Trophoblast cell (in vitro differentiated cells and primary cell): Measurements from ENCODE around the gene HPSE2.

Experiments used
- DNase-seq, 2 donors: peaks; one replicate each; pipeline ENCODE4 v3.0.0-alpha.2; 2016
- H2AFZ ChIP-seq: 2 replicates; pipeline ENCODE4 v1.6.1; 2013; ENCODE audit warnings: low read length, moderate library complexity, mild to moderate bottlenecking; ENCODE audit not compliant: insufficient read depth, poor library complexity
- H2AK5ac ChIP-seq: 2 replicates; pipeline ENCODE4 v1.6.1; 2013; ENCODE audit warnings: mild to moderate bottlenecking, low read length
- H2BK120ac ChIP-seq: 2 replicates; pipeline ENCODE4 v1.6.1; 2013; ENCODE audit warnings: low read length, mild to moderate bottlenecking, moderate library complexity; ENCODE audit not compliant: insufficient read depth, poor library complexity
- H2BK12ac ChIP-seq: 2 replicates; pipeline ENCODE4 v1.6.1; 2013; ENCODE audit warnings: mild to moderate bottlenecking, low read length, moderate library complexity
- H2BK5ac ChIP-seq: 2 replicates; pipeline ENCODE4 v1.6.1; 2013; ENCODE audit warnings: low read length, low read depth, moderate library complexity, mild to moderate bottlenecking; ENCODE audit not compliant: poor library complexity
- H3K14ac ChIP-seq: 2 replicates; pipeline ENCODE4 v1.6.1; 2013; ENCODE audit warnings: mild to moderate bottlenecking, low read length
- H3K18ac ChIP-seq: 2 replicates; pipeline ENCODE4 v1.6.1; 2013; ENCODE audit warnings: mild to moderate bottlenecking, low read length
- H3K23ac ChIP-seq: 2 replicates; pipeline ENCODE4 v1.6.1; 2013; ENCODE audit warnings: low read length
- H3K27ac ChIP-seq: 2 replicates; pipeline ENCODE4 v1.5.1; 2013; ENCODE audit warnings: low read depth, mild to moderate bottlenecking, inconsistent platforms, low read length, moderate library complexity
- H3K27me3 ChIP-seq: 2 replicates; pipeline ENCODE4 v1.6.1; 2013; ENCODE audit warnings: inconsistent platforms, mild to moderate bottlenecking, low read length, moderate library complexity; ENCODE audit not compliant: insufficient read depth
- H3K36me3 ChIP-seq, 2 experiments: 1 replicate in 1 of 2; 2 replicates in 1 of 2; pipeline ENCODE4 v1.6.1; 2013; ENCODE audit warnings: low read length in 2 of 2, mild to moderate bottlenecking in 2 of 2, moderate library complexity in 1 of 2; ENCODE audit not compliant: insufficient read depth in 2 of 2, control insufficient read depth in 1 of 2
- H3K4ac ChIP-seq: 2 replicates; pipeline ENCODE4 v1.6.1; 2013; ENCODE audit warnings: low read depth, mild to moderate bottlenecking, low read length, moderate library complexity
- H3K4me1 ChIP-seq, 2 experiments: 1 replicate in 1 of 2; 2 replicates in 1 of 2; pipeline ENCODE4 v1.6.1; 2013; ENCODE audit warnings: low read length in 2 of 2, mild to moderate bottlenecking in 2 of 2, moderate library complexity in 1 of 2; ENCODE audit not compliant: insufficient read depth in 2 of 2, control insufficient read depth in 1 of 2
- H3K4me2 ChIP-seq: 2 replicates; pipeline ENCODE4 v1.6.1; 2013; ENCODE audit warnings: inconsistent platforms, mild to moderate bottlenecking, low read length, moderate library complexity
- H3K4me3 ChIP-seq: 2 replicates; pipeline ENCODE4 v1.5.1; 2013; ENCODE audit warnings: mild to moderate bottlenecking, low read depth, low read length, inconsistent platforms
- H3K79me1 ChIP-seq: one replicate; pipeline ENCODE4 v1.6.1; 2013; ENCODE audit warnings: low read length
- H3K79me2 ChIP-seq: 2 replicates; pipeline ENCODE4 v1.6.1; 2013; ENCODE audit warnings: low read length, mild to moderate bottlenecking; ENCODE audit not compliant: control insufficient read depth, insufficient read depth, poor library complexity
- H3K9ac ChIP-seq: 2 replicates; pipeline ENCODE4 v1.6.1; 2013; ENCODE audit warnings: mild to moderate bottlenecking, low read length
- H3K9me3 ChIP-seq: 2 replicates; pipeline ENCODE4 v1.6.1; 2013; ENCODE audit warnings: low read depth, mild to moderate bottlenecking, control low read depth, inconsistent platforms, low read length; ENCODE audit not compliant: insufficient read depth
- H4K12ac ChIP-seq: 2 replicates; pipeline ENCODE4 v1.6.1; 2013; ENCODE audit warnings: low read depth, mild to moderate bottlenecking, low read length, moderate library complexity
- H4K8ac ChIP-seq: 2 replicates; pipeline ENCODE4 v1.6.1; 2013; ENCODE audit warnings: low read depth, mild to moderate bottlenecking, low read length, moderate library complexity
- H4K91ac ChIP-seq: one replicate; pipeline ENCODE4 v1.6.1; 2013; ENCODE audit warnings: low read depth, mild to moderate bottlenecking, low read length, moderate library complexity
- WGBS: extraction: QIAGEN DNeasy Blood & Tissue Kit; methylation state at CpG from one replicate; pipeline ENCODE4 v1.1.7; 2013; ENCODE audit warnings: missing lambda C conversion rate; ENCODE audit not compliant: insufficient read length, insufficient coverage; ENCODE audit errors: extremely low coverage; 5-methylcytosine and 5-hydroxymethylcytosine counted together

The HPSE2 gene

GRCh38 chr10:98567391-98568133 is 668.1 kb downstream of the HPSE2 start:
- Histone ChIP-seq H2BK120ac (no peak overlapping the region), H2AFZ (no peak overlapping the region)
- WGBS: no CpG with 5 or more reads among the region's 4 CpGs

GRCh38 chr10:98563811-98564210 is 671.8 kb downstream of the HPSE2 start:
- Histone ChIP-seq H2AK5ac (no peak overlapping the region), H2AFZ (no peak overlapping the region), H4K8ac (no peak overlapping the region), H3K18ac (no peak overlapping the region), H2BK12ac (no peak overlapping the region), H3K79me2 (no peaks in the 10 kb centered on the region), H2BK120ac (no peak overlapping the region), H3K4me1 (peaks cover 2% of the 10 kb centered on the region in 2 experiments), H3K9me3 (no peaks in the 10 kb centered on the region), H3K27ac (peak overlapping the region; percentile 73), H3K4me2 (peak overlapping the region; percentile 22), H3K79me1 (peaks cover 2% of the 10 kb centered on the region), H4K91ac (no peak overlapping the region), H2BK5ac (no peak overlapping the region), H3K9ac (no peak overlapping the region), H4K12ac (no peak overlapping the region), H3K27me3 (no peaks in the 10 kb centered on the region), H3K23ac (no peak overlapping the region), H3K4me3 (no peak overlapping the region), H3K36me3 (no peaks in the 10 kb centered on the region), H3K4ac (no peak overlapping the region), H3K14ac (no peak overlapping the region)
- DNase-seq: no peak
- no CpG with 5 or more reads among the region's 2 CpGs for WGBS

More at GRCh38 chr10:98567391-98568133, 668.1 kb downstream of the HPSE2 start:
- no peak overlapping the region for H4K8ac ChIP-seq
- H4K91ac ChIP-seq: no peak overlapping the region
- H3K4me1 ChIP-seq: peaks cover 2% of the 10 kb centered on the region in 2 experiments
- H2BK5ac ChIP-seq: no peak overlapping the region
- no peak overlapping the region for H3K9ac ChIP-seq
- no peak overlapping the region for H4K12ac ChIP-seq
- no peaks in the 10 kb centered on the region for H3K9me3 ChIP-seq
- no peak overlapping the region for H3K23ac ChIP-seq
- no peak overlapping the region for H3K4me3 ChIP-seq
- H3K4me2 ChIP-seq: no peak overlapping the region
- no peaks in the 10 kb centered on the region for H3K27me3 ChIP-seq
- no peaks in the 10 kb centered on the region for H3K36me3 ChIP-seq
- H2AK5ac ChIP-seq: no peak overlapping the region
- H3K14ac ChIP-seq: no peak overlapping the region
- H2BK12ac ChIP-seq: no peak overlapping the region
- DNase-seq: no peak
- H3K4ac ChIP-seq: no peak overlapping the region
- no peaks in the 10 kb centered on the region for H3K79me2 ChIP-seq
- no peak overlapping the region for H3K18ac ChIP-seq
- H3K79me1 ChIP-seq: peaks cover 2% of the 10 kb centered on the region
- no peak overlapping the region for H3K27ac ChIP-seq

GRCh38 chr10:98560565-98560964 is 675.1 kb downstream of the HPSE2 start:
- H3K4me2 ChIP-seq: no peak overlapping the region
- no peak overlapping the region for H3K4me3 ChIP-seq
- no peaks in the 10 kb centered on the region for H3K4me1 ChIP-seq
- H2AK5ac ChIP-seq: no peak overlapping the region
- H2BK12ac ChIP-seq: peak overlapping the region; percentile 52
- H3K4ac ChIP-seq: no peak overlapping the region
- H2BK5ac ChIP-seq: no peak overlapping the region
- H2BK120ac ChIP-seq: no peak overlapping the region
- no peak overlapping the region for H4K12ac ChIP-seq
- H4K91ac ChIP-seq: no peak overlapping the region
- H3K36me3 ChIP-seq: no peaks in the 10 kb centered on the region
- H3K18ac ChIP-seq: no peak overlapping the region
- no peak overlapping the region for H4K8ac ChIP-seq
- no peak overlapping the region for H3K9ac ChIP-seq
- no CpG with 5 or more reads among the region's 2 CpGs for WGBS
- H2AFZ ChIP-seq: no peak overlapping the region
- DNase-seq: peak in 1 of 2 donors; percentile 41
- H3K79me2 ChIP-seq: no peaks in the 10 kb centered on the region
- H3K27me3 ChIP-seq: no peaks in the 10 kb centered on the region
- H3K14ac ChIP-seq: no peak overlapping the region
- H3K79me1 ChIP-seq: no peaks in the 10 kb centered on the region
- no peaks in the 10 kb centered on the region for H3K9me3 ChIP-seq
- H3K27ac ChIP-seq: no peak overlapping the region
- H3K23ac ChIP-seq: no peak overlapping the region

DNA sequence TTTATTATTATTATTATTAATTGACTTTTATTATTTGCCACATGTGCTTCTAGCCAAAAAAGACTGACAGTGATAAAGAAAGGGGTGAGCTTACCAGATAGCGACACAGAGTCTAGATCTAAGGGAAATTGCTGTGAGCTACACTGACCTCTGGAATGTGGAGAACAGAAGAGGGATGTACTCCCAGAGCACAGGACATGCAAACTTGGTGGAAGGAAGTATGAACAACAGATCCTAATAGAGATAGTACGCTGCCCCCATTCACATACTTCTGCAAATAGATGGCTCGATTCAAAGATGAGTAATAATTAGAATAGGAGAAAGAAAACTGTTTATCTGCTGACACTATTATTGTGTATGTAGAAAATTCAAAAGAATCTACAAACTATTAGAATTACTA is 679.6 kb downstream of the HPSE2 start:
- Histone ChIP-seq H2AK5ac (no peak overlapping the region), H4K91ac (no peak overlapping the region), H3K79me2 (no peaks in the 10 kb centered on the region), H3K23ac (no peak overlapping the region), H3K27ac (no peak overlapping the region), H3K9ac (no peak overlapping the region), H2AFZ (no peak overlapping the region), H3K79me1 (no peaks in the 10 kb centered on the region), H3K18ac (no peak overlapping the region), H3K36me3 (no peaks in the 10 kb centered on the region), H4K12ac (no peak overlapping the region), H3K4me1 (no peaks in the 10 kb centered on the region), H4K8ac (no peak overlapping the region), H3K4me2 (no peak overlapping the region), H3K4me3 (no peak overlapping the region), H2BK120ac (no peak overlapping the region), H2BK12ac (no peak overlapping the region), H3K27me3 (no peaks in the 10 kb centered on the region), H3K9me3 (no peaks in the 10 kb centered on the region), H3K14ac (no peak overlapping the region), H3K4ac (no peak overlapping the region), H2BK5ac (no peak overlapping the region)
- no CpG with 5 or more reads among the region's 3 CpGs for WGBS
- DNase-seq: no peak
